Measurements from ENCODE around the gene OR6V1.

The OR6V1 gene

GRCh38 chr7:143016996-143017395, 35.1 kb upstream of the OR6V1 start:
- ChIA-PET POLR2A (interaction anchor here (0.8 to 1.1 kb wide), 2 partner anchors 25 to 26 kb away, joined by 3 read pairs; no protein-coding TSS in a partner anchor), CTCF (interaction anchor here (1.5 to 26.4 kb wide), 4 partner anchors 8 to 363 kb away, joined by 5 to 885 read pairs (median 60); partner anchors contain the start of gene TAS2R40)
- DNase-seq (ENCODE audit: low read depth, low spot score), result no peak
- H3K4me3 ChIP-seq (ENCODE audit: low read depth, low read length), result no peak overlapping the region
- no peak for TF ChIP-seq CTCF (IDR thresholded peaks at IDR 0.05; ENCODE audit: insufficient read depth, low read length, missing control alignments)

- no peak for TF ChIP-seq CTCF (IDR thresholded peaks at IDR 0.05; ENCODE audit: insufficient read depth, low read length, missing control alignments)
- H3K4me3 ChIP-seq (ENCODE audit: low read depth, low read length), result no peak overlapping the region
- ChIA-PET CTCF (interaction anchor here (0.9 to 26.4 kb wide), 5 partner anchors 10 to 357 kb away, joined by 3 to 885 read pairs (median 18); partner anchors contain the start of gene TAS2R40), POLR2A (no interaction called here)
- DNase-seq (ENCODE audit: low read depth, low spot score), result no peak
Observed at GRCh38 chr7:143018931-143019330, 33.2 kb upstream of the OR6V1 start.

- CTCF ChIA-PET, result interaction anchor here (0.9 to 1.8 kb wide), 5 partner anchors 11 to 193 kb away, joined by 3 to 7 read pairs (median 3); no protein-coding TSS in a partner anchor
- POLR2A ChIA-PET, result no interaction called here
- DNase-seq (ENCODE audit: low read depth, low spot score), result no peak
- TF ChIP-seq CTCF (IDR thresholded peaks at IDR 0.05; ENCODE audit: insufficient read depth, low read length, missing control alignments), result no peak
- no peak overlapping the region for H3K4me3 ChIP-seq (ENCODE audit: low read depth, low read length)
Observed at GRCh38 chr7:143023047-143023446, 29.1 kb upstream of the OR6V1 start.

- no peak for TF ChIP-seq CTCF (IDR thresholded peaks at IDR 0.05; ENCODE audit: insufficient read depth, low read length, missing control alignments)
- no peak for DNase-seq (ENCODE audit: low read depth, low spot score)
- POLR2A ChIA-PET, result interaction anchor here (1.0 to 1.6 kb wide), 2 partner anchors 9 to 12 kb away, joined by 5 to 7 read pairs; no protein-coding TSS in a partner anchor
- H3K4me3 ChIP-seq (ENCODE audit: low read depth, low read length), result no peak overlapping the region
- CTCF ChIA-PET, result interaction anchor here (1.6 kb wide), 1 partner anchor 190 kb away, joined by 7 read pairs; no protein-coding TSS in a partner anchor
Observed at GRCh38 chr7:143025371-143025770, 26.8 kb upstream of the OR6V1 start.

- ChIA-PET CTCF (interaction anchor here (1.9 kb wide), 1 partner anchor 188 kb away, joined by 9 read pairs; no protein-coding TSS in a partner anchor), POLR2A (interaction anchor here (1.0 kb wide), 1 partner anchor 16 kb away, joined by 3 read pairs; no protein-coding TSS in a partner anchor)
- no peak for DNase-seq (ENCODE audit: low read depth, low spot score)
- no peak for TF ChIP-seq CTCF (IDR thresholded peaks at IDR 0.05; ENCODE audit: insufficient read depth, low read length, missing control alignments)
- no peak within 1 kb of the TSS for H3K4me3 ChIP-seq (ENCODE audit: low read depth, low read length)
Observed at GRCh38 chr7:143027032-143027431, 25.1 kb upstream of the OR6V1 start, which contains the start of gene OR9A2. Gene OR9A2 (minus strand): TSS chr7:143027132. CDS start chr7:143027132, 0 bp downstream.

- no peak for TF ChIP-seq CTCF (IDR thresholded peaks at IDR 0.05; ENCODE audit: insufficient read depth, low read length, missing control alignments)
- CTCF ChIA-PET, result interaction anchor here (1.9 kb wide), 1 partner anchor 187 kb away, joined by 9 read pairs; no protein-coding TSS in a partner anchor
Observed at GRCh38 chr7:143027683-143028082, 24.5 kb upstream of the OR6V1 start.

More at GRCh38 chr7:143027683-143028082, 24.5 kb upstream of the OR6V1 start:
- no peak overlapping the region for H3K4me3 ChIP-seq (ENCODE audit: low read depth, low read length)
- DNase-seq (ENCODE audit: low read depth, low spot score), result no peak
- POLR2A ChIA-PET, result interaction anchor here (1.0 kb wide), 1 partner anchor 15 kb away, joined by 3 read pairs; no protein-coding TSS in a partner anchor

Measured in AG04449 (cell line).